PC-9 (cell line): ENCODE data around the gene METTL26. TPM values are rescaled to one million over a fixed set of nuclear protein-coding genes. Genes with fewer than 3 reads are reported as not detected.

ENCODE experiments used
- BruUV-seq: library from RNA; stranded (reverse); fragments of 400-500 nt; replicated peaks from 2 replicates; lab custom pipeline; 2021; lab: Mats Ljungman, UMichigan
- CTCF ChIA-PET: fragments of 300-600 bp; sonication (Branson Sonifier 250); formaldehyde crosslinking; loops from one replicate; lab custom pipeline; 2022; ENCODE audit warnings: antibody characterized with exemption; lab: Charles Lee
- POLR2A ChIA-PET: fragments of 300-600 bp; sonication (Branson Sonifier 250); formaldehyde crosslinking; loops from one replicate; lab custom pipeline; 2022; ENCODE audit warnings: antibody characterized with exemption; ENCODE audit not compliant: unreplicated experiment; lab: Charles Lee
- DNase-seq, 2 experiments: peaks; one replicate each; pipeline versions ENCODE4 v3.0.0 to v3.0.0-alpha.2; 2015 to 2022; ENCODE audit warnings: mixed read lengths in 1 of 2
- H2AFZ ChIP-seq: fragments of 200-600 bp; sonication (generic); 2 replicates; pipeline ENCODE4 v1.8.1; 2017; ENCODE audit warnings: antibody characterized with exemption
- H3F3A ChIP-seq: fragments of 200-600 bp; sonication (generic); 2 replicates; pipeline ENCODE4 v1.8.1; 2017; ENCODE audit warnings: antibody characterized with exemption, mild to moderate bottlenecking, low read depth; ENCODE audit not compliant: insufficient read depth
- H3K27ac ChIP-seq: fragments of 200-600 bp; sonication (generic); 2 replicates; pipeline ENCODE4 v1.6.1; 2016; ENCODE audit warnings: mixed run types
- H3K27me3 ChIP-seq: fragments of 200-600 bp; sonication (generic); 2 replicates; pipeline ENCODE4 v1.6.1; 2016; ENCODE audit warnings: low read depth, mixed run types; ENCODE audit not compliant: insufficient read depth
- H3K36me3 ChIP-seq: fragments of 200-600 bp; sonication (generic); 2 replicates; pipeline ENCODE4 v1.6.1; 2016; ENCODE audit warnings: low read depth, mixed run types
- H3K4me1 ChIP-seq: fragments of 200-600 bp; sonication (generic); replicated peaks from 2 replicates; pipeline ENCODE4 v1.6.1; 2016; ENCODE audit warnings: mixed run types; ENCODE audit not compliant: insufficient read depth
- H3K4me2 ChIP-seq: fragments of 200-600 bp; sonication (generic); 2 replicates; pipeline ENCODE4 v1.6.1; 2017; ENCODE audit warnings: mixed run types
- H3K4me3 ChIP-seq: fragments of 200-600 bp; sonication (generic); 2 replicates; pipeline ENCODE4 v1.6.1; 2016; ENCODE audit warnings: mixed run types
- H3K79me2 ChIP-seq: fragments of 200-600 bp; sonication (generic); 2 replicates; pipeline ENCODE4 v1.6.1; 2017; ENCODE audit warnings: low read depth, mixed run types
- H3K9me2 ChIP-seq: fragments of 200-600 bp; sonication (generic); 2 replicates; pipeline ENCODE4 v1.8.1; 2017; ENCODE audit warnings: mild to moderate bottlenecking; ENCODE audit not compliant: insufficient read depth
- H3K9me3 ChIP-seq: fragments of 200-600 bp; sonication (generic); 2 replicates; pipeline ENCODE4 v1.8.1; 2016; ENCODE audit warnings: low read depth; ENCODE audit not compliant: insufficient read depth
- H4K20me1 ChIP-seq: fragments of 200-600 bp; sonication (generic); 2 replicates; pipeline ENCODE4 v1.8.1; 2017; ENCODE audit not compliant: insufficient read depth
- CTCF ChIP-seq: fragments of 200-600 bp; sonication (generic); conservative IDR thresholded peaks from 2 replicates; pipeline ENCODE4 v1.6.1; 2017; ENCODE audit warnings: mixed run types, antibody characterized with exemption, mild to moderate bottlenecking, moderate library complexity
- EZH2 ChIP-seq: fragments of 200-600 bp; sonication (generic); IDR thresholded peaks from 2 replicates; pipeline ENCODE4 v1.8.0; 2017; ENCODE audit warnings: antibody characterized with exemption, low read depth
- intact Hi-C: fragments of 100-400 bp; cut with micrococcal nuclease; formaldehyde crosslinking; loops from one replicate; pipeline ENCODE4 v1.10.0; 2022; ENCODE audit not compliant: unreplicated experiment
- total RNA-seq: library from RNA; stranded (reverse); gene quantifications from 2 replicates; pipeline ENCODE4 v1.2.3, GENCODE V29; 2021

Gene METTL26
- total RNA-seq, 1 experiment from 2014 or later: 144 TPM

GRCh38 chr16:608019-608418, 28.1 kb downstream of the METTL26 start:
- H3K4me2 ChIP-seq: no peak overlapping the region
- no peak overlapping the region for H3K27ac ChIP-seq
- DNase-seq: no peak
- no peak overlapping the region for H2AFZ ChIP-seq
- H3K4me3 ChIP-seq: no peak overlapping the region
- no peaks in the 10 kb centered on the region for H3K4me1 ChIP-seq
- no peaks in the 10 kb centered on the region for H3K9me3 ChIP-seq
- TF ChIP-seq EZH2: no peak
- TF ChIP-seq CTCF: no peak
- no peaks in the 10 kb centered on the region for H3K27me3 ChIP-seq
- no peaks in the 10 kb centered on the region for H3K36me3 ChIP-seq
- H3K79me2 ChIP-seq: peaks cover 8% of the 10 kb centered on the region
- CTCF ChIA-PET: no interaction called here
- H3F3A ChIP-seq: no peaks in the 10 kb centered on the region
- H3K9me2 ChIP-seq: no peaks in the 10 kb centered on the region
- POLR2A ChIA-PET: no interaction called here
- peaks cover 4% of the 10 kb centered on the region; the same call in 1 of the 2 replicates for H4K20me1 ChIP-seq
- intact Hi-C loops: no loop called here
- no TSS peak for BruUV-seq

GRCh38 chr16:606656-607307, 29.3 kb downstream of the METTL26 start:
- CTCF ChIA-PET: no interaction called here
- BruUV-seq: no TSS peak
- Histone ChIP-seq H3F3A (no peaks in the 10 kb centered on the region), H3K4me1 (no peaks in the 10 kb centered on the region), H3K79me2 (peaks cover 12% of the 10 kb centered on the region), H3K27ac (no peak overlapping the region), H3K9me2 (no peaks in the 10 kb centered on the region), H3K27me3 (no peaks in the 10 kb centered on the region), H3K4me3 (no peak overlapping the region), H2AFZ (no peak overlapping the region), H3K36me3 (no peaks in the 10 kb centered on the region), H4K20me1 (peaks cover 7% of the 10 kb centered on the region; the same call in 1 of the 2 replicates), H3K9me3 (no peaks in the 10 kb centered on the region), H3K4me2 (no peak overlapping the region)
- POLR2A ChIA-PET: interaction anchor here (0.7 kb wide), 1 partner anchor 254 kb away, joined by 3 read pairs; no protein-coding TSS in a partner anchor
- intact Hi-C loops: no loop called here
- no peak for DNase-seq
- no peak for TF ChIP-seq EZH2
- no peak for TF ChIP-seq CTCF

- no peak for TF ChIP-seq CTCF
- TF ChIP-seq EZH2: no peak
- Histone ChIP-seq H2AFZ (no peak overlapping the region), H3F3A (peaks cover 4% of the 10 kb centered on the region; the same call in 1 of the 2 replicates), H3K4me2 (no peak overlapping the region), H3K27ac (no peak overlapping the region), H3K36me3 (no peaks in the 10 kb centered on the region), H3K4me1 (no peaks in the 10 kb centered on the region), H3K79me2 (peaks cover 18% of the 10 kb centered on the region), H3K27me3 (no peaks in the 10 kb centered on the region), H3K4me3 (no peak overlapping the region), H3K9me2 (no peaks in the 10 kb centered on the region), H3K9me3 (no peaks in the 10 kb centered on the region), H4K20me1 (peaks cover 17% of the 10 kb centered on the region; the same call in 1 of the 2 replicates)
- BruUV-seq: no TSS peak
- ChIA-PET CTCF (no interaction called here), POLR2A (no interaction called here)
- intact Hi-C loops: no loop called here
- no peak for DNase-seq
Measured at GRCh38 chr16:603933-604332, 32.2 kb downstream of the METTL26 start.
